GM19452 (cell line): ENCODE results near the gene HECW1.
"Not testable (repeated sequence)": the region's sequence is repeated elsewhere in the genome, so short reads cannot be mapped to it uniquely, and the experiment has no call there.

Experiments
- ATAC-seq: cut with Tn5 transposase; IDR thresholded peaks from one replicate; pipeline ENCODE4 v1.9.1; 2021; ENCODE audit not compliant: unreplicated experiment

Gene HECW1

GRCh38 chr7:43345696-43346095 lies 233.2 kb downstream of the HECW1 start:
- ATAC-seq: not testable (repeated sequence)

DNA sequence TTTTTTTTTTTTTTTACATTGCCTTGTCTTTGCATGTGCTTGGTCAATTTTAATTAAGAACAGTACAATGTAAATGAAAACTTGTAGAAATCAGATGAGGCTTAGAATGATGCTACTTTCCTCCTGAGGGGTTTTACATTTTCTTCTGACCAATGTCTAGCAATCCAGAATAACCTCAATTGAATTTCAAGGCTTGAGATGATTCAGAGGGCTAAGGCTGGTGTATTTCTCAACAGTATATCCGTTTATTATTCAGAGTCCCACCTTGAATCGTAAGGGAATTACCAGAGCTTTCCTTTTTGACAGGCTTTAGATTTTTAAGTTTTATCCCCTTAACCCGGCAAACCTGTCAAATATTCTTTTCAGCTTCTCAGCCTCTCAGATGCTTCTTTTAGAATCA lies 239.2 kb downstream of the HECW1 start:
- ATAC-seq: no peak

DNA sequence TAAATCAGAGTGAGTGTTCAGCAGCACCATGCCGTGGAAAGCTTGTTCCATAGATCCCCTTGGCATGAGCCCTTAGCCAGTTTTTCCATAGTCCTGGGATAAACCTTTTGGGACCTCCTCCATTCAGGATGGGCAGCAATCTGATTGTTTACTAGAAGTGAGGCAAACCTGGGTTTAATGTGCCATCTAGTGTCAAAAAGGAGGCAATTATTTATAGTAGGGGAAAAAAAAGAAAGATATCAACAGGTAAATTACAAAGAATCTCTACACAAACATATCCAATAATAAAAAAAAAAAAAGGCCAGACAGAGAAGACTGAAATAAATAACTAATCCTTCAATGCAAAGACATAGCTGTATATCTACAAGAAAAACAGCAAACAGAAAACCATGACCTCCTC lies 241.5 kb downstream of the HECW1 start:
- ATAC-seq: no peak

- ATAC-seq: no peak
Measured at GRCh38 chr7:43362652-43363034, 250.2 kb downstream of the HECW1 start.

DNA sequence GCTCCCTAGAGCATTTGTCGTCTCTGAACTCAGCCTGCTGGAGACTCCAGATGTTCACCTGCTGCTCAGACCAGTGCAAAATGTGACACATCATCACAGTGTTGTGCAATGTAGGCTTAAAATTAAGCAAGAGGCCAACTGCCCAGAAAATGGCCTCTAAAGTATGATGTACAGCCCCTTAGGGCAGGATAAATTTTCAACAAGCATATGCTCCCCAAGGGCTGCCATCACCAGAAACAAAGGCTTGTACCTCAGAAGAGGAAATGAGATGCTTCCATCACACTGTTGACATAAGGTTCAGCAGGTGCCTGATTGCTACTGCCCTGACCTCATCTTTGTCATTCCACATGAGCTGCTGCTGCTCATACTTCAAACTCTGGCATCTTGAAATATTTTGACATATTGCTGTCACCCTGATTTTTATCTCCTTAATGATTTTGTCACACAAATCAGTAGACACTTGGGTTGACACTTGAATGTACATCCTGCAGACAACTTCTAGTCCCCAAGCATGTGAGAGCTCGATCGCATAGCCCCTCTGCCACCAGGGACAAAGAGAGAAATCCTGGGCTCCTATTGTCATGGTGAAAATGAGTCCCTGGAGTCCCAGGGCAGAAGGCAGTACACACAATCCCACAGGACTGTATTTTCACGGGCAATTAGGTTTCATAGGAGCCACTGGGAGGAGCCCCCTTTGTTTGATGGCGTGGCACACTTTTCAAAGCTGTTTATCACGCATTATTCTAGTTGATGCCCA lies 250.8 kb downstream of the HECW1 start:
- ATAC-seq: no peak

DNA sequence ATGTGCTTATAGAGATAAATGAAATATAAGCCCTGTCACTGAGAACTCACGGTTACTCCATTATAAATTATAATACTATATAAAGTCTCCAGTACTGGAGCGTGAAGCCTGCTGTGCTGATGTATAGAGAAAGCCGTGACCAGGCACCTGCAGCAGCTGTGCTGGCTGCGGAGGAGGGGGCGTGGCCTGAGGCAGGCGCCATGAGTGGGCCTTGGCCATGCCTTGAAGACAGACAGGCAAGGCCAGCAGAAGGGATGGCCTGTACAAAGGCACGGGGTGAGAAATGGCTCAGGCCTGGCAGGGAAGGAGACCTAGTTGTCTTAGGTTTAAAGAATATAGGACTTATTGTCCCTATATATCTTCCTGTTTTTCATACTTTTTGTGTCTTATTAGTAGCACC lies 251.9 kb downstream of the HECW1 start:
- ATAC-seq: no peak

- ATAC-seq: no peak
Measured at GRCh38 chr7:43372676-43373355, 260.4 kb downstream of the HECW1 start.

DNA sequence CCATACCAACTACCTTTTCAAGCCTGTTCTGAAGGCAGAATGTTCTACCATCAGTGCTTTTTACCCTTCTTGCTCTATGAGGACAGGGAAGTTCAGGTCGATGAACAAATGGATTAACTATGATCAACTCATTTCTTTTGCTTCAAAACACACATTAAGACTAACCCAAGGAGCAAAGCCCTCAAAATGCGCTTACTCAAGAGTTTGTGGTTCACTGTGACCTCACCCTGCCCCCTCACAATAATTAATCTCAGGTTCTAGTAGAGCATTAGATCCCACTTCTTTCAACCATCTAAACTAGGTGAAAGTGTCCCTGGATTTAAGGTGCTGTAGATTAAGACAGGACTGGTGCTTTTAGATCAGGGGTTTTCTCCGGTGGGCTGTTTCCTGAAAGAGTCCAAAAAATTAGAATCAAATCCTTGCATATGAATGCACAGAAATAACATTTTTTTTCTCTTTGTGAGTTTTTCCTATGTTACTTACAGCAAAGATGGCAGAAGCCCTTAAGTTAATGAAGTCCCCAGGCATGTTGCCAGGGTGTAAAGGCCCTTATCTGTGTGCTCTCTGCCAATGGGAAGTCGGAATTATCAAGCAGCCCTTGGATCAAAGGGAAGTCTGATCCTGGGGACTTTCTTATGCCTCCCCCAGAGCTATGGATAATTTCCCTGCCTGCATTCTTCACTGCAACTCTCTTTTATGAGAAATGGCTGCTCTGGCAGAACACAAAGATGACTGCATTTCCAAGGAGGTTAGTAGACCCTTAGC lies 264.9 kb downstream of the HECW1 start:
- no peak for ATAC-seq

GRCh38 chr7:43379210-43379609 lies 266.8 kb downstream of the HECW1 start:
- ATAC-seq: no peak

GRCh38 chr7:43384616-43385308 lies 272.3 kb downstream of the HECW1 start:
- ATAC-seq: no peak

- ATAC-seq: no peak
Measured at GRCh38 chr7:43385309-43385680, 272.8 kb downstream of the HECW1 start.

- ATAC-seq: no peak
Measured at GRCh38 chr7:43385856-43386255, 273.4 kb downstream of the HECW1 start.

GRCh38 chr7:43387932-43388331 lies 275.5 kb downstream of the HECW1 start:
- no peak for ATAC-seq

- no peak for ATAC-seq
Measured at GRCh38 chr7:43390576-43390975, 278.1 kb downstream of the HECW1 start.

- no peak for ATAC-seq
Measured at GRCh38 chr7:43391518-43391917, 279.1 kb downstream of the HECW1 start.

- ATAC-seq: no peak
Measured at GRCh38 chr7:43392638-43393330, 280.3 kb downstream of the HECW1 start.

GRCh38 chr7:43394441-43395130 lies 282.1 kb downstream of the HECW1 start:
- ATAC-seq: no peak

DNA sequence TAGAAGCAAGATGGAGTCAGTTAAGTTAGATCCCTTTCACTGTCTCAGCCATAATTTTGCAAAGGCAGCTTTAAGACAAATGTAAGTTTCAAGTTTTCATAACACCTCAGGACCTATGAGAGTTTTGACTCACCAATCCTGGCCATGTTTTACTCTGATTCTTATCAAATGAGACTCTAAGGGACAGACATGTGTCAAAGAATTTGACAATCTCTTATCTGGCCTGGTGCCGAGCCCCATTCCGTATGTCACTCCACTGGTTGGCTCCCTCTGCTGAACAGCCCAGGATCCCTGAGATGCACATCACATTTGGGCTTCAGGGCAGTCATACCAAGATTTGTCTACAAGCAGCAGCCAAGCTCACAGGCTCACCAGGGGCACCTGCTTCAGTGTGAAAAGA lies 282.9 kb downstream of the HECW1 start:
- no peak for ATAC-seq

- ATAC-seq: no peak
Measured at GRCh38 chr7:43396187-43396740, 283.8 kb downstream of the HECW1 start.

DNA sequence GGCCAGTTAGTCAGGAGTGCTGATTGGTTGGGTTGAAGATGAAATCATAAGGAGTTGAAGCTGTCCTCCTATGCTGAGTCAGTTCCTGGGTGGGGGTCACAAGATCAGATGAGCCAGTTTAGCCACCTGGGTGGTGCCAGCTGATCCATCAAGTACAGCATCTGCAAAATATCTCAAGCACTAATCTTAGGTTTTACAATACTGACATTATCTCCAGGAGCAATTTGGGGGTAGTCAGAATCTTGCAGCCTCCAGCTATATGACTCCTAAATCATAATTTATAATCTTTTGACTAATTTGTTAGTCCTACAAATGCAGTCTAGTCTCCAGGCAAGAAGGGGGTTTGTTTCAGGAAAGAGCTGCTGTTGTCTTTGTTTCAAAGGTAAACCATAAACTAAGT lies 286.4 kb downstream of the HECW1 start:
- no peak for ATAC-seq
